DND-41 (cell line): Measurements from ENCODE around the gene SETSIP.

Experiments
- EZH2 ChIP-seq: IDR thresholded peaks from 3 replicates; pipeline ENCODE4 v1.6.1; 2012; ENCODE audit warnings: borderline replicate concordance, low read depth, mild to moderate bottlenecking, moderate library complexity, low read length, inconsistent platforms; ENCODE audit not compliant: severe bottlenecking
- TF ChIP-seq, protein P1 (sequence below): IDR thresholded peaks from 2 replicates; pipeline ENCODE4 v1.5.1; 2012; ENCODE audit warnings: borderline replicate concordance, low read length, moderate library complexity, mild to moderate bottlenecking; ENCODE audit not compliant: poor library complexity, severe bottlenecking; ENCODE audit errors: extremely low read depth

GRCh38 chr1:92095874-92096273 lies 20.7 kb upstream of the SETSIP start:
- TF ChIP-seq EZH2, result no peak
- TF ChIP-seq, protein P1, sequence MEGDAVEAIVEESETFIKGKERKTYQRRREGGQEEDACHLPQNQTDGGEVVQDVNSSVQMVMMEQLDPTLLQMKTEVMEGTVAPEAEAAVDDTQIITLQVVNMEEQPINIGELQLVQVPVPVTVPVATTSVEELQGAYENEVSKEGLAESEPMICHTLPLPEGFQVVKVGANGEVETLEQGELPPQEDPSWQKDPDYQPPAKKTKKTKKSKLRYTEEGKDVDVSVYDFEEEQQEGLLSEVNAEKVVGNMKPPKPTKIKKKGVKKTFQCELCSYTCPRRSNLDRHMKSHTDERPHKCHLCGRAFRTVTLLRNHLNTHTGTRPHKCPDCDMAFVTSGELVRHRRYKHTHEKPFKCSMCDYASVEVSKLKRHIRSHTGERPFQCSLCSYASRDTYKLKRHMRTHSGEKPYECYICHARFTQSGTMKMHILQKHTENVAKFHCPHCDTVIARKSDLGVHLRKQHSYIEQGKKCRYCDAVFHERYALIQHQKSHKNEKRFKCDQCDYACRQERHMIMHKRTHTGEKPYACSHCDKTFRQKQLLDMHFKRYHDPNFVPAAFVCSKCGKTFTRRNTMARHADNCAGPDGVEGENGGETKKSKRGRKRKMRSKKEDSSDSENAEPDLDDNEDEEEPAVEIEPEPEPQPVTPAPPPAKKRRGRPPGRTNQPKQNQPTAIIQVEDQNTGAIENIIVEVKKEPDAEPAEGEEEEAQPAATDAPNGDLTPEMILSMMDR, result no peak
